Vagina (tissue), 2 donors: ENCODE measurements around the gene PRKAG3. TPM values are rescaled to one million over a fixed set of nuclear protein-coding genes. Genes with fewer than 3 reads are reported as not detected.

Experiments used
- DNase-seq, 2 donors: peaks; one replicate each; pipeline ENCODE4 v3.0.0-alpha.2; 2017; ENCODE audit errors: extremely low spot score in 2 of 2
- H3K27ac ChIP-seq: fragments of 200-600 bp; sonication (generic); one replicate; pipeline ENCODE4 v1.5.1; 2019
- H3K27me3 ChIP-seq: fragments of 200-600 bp; sonication (generic); one replicate; pipeline ENCODE4 v1.5.1; 2019
- H3K36me3 ChIP-seq, 2 donors: fragments of 200-600 bp; sonication (generic); one replicate each; pipeline ENCODE4 v1.5.1; 2017 to 2019
- H3K4me1 ChIP-seq: fragments of 200-600 bp; sonication (generic); one replicate; pipeline ENCODE4 v1.5.1; 2019
- H3K4me3 ChIP-seq, 2 donors: fragments of 200-600 bp; sonication (generic); 1 replicate in 1 of 2; 2 replicates in 1 of 2; pipeline ENCODE4 v1.5.1; 2016 to 2019
- H3K9me3 ChIP-seq: fragments of 200-600 bp; sonication (generic); one replicate; pipeline ENCODE4 v1.5.1; 2019
- POLR2A ChIP-seq, 2 donors: fragments of 450-650 bp; IDR thresholded peaks; one replicate each; pipeline ENCODE4 v1.6.1; 2017; ENCODE audit warnings: antibody characterized with exemption in 2 of 2, mild to moderate bottlenecking in 2 of 2, moderate library complexity in 2 of 2
- POLR2AphosphoS5 ChIP-seq, 2 donors: sonication (generic); formaldehyde crosslinking; IDR thresholded peaks; one replicate each; pipeline ENCODE4 v1.9.0; 2017; ENCODE audit warnings: antibody characterized with exemption in 2 of 2, mild to moderate bottlenecking in 2 of 2, low read depth in 1 of 2; ENCODE audit not compliant: insufficient read depth in 1 of 2
- intact Hi-C: fragments of 100-400 bp; cut with DNase I; formaldehyde crosslinking; loops from one replicate; pipeline ENCODE4 v1.15.1; 2023
- total RNA-seq: library from RNA; depleted of rRNA; stranded (reverse); fragments of >200 nt; gene quantifications from one replicate; pipeline ENCODE4 v1.2.3, GENCODE V29; 2016
- TF ChIP-seq, protein P1 (sequence below), 3 experiments: fragments of 450-650 bp in 2 of 3; fragments of 200-600 bp in 1 of 3; sonication (generic) in 1 of 3; IDR thresholded peaks; one replicate each; pipeline ENCODE4 v1.5.1; 2017 to 2019; ENCODE audit warnings: antibody characterized with exemption in 3 of 3, mild to moderate bottlenecking in 2 of 3, moderate library complexity in 2 of 3

Gene PRKAG3
- total RNA-seq, 1 donor from 2014 or later: not detected

DNA sequence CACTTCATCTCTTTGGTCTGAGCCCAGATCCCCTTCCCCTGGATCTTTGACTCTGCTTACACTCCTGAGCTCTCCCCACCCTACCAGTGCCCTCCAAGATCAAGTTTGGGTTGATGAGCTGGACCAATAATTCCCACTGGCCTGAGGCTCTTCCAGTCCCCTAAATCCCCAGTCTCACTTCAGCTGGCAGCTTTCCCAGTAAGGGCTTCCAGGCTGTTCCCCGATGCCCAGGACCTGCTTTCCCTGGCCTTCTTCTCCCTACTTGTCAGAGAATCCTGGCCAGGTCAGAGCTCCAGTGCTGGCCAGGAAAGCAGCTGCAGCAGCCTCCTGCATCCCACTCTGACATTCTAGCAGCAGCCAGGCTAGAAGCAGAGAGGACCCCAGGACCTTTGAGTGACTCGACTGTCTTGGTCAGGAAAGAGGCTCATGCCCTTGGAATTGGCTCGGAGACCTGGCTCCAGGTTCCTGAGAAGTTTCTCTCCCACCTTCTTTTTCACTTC lies 31.5 kb upstream of the PRKAG3 start:
- H3K4me1 ChIP-seq: peaks cover 36% of the 10 kb centered on the region
- H3K27me3 ChIP-seq: peaks cover 5% of the 10 kb centered on the region
- H3K4me3 ChIP-seq: no peak overlapping the region
- H3K36me3 ChIP-seq: no peaks in the 10 kb centered on the region
- TF ChIP-seq POLR2AphosphoS5 (IDR thresholded peaks at IDR 0.05; ENCODE audit: insufficient read depth in 1 of 2, low read depth in 1 of 2): no peak
- TF ChIP-seq, protein P1, sequence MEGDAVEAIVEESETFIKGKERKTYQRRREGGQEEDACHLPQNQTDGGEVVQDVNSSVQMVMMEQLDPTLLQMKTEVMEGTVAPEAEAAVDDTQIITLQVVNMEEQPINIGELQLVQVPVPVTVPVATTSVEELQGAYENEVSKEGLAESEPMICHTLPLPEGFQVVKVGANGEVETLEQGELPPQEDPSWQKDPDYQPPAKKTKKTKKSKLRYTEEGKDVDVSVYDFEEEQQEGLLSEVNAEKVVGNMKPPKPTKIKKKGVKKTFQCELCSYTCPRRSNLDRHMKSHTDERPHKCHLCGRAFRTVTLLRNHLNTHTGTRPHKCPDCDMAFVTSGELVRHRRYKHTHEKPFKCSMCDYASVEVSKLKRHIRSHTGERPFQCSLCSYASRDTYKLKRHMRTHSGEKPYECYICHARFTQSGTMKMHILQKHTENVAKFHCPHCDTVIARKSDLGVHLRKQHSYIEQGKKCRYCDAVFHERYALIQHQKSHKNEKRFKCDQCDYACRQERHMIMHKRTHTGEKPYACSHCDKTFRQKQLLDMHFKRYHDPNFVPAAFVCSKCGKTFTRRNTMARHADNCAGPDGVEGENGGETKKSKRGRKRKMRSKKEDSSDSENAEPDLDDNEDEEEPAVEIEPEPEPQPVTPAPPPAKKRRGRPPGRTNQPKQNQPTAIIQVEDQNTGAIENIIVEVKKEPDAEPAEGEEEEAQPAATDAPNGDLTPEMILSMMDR (IDR thresholded peaks at IDR 0.05): no peak
- no peak for TF ChIP-seq POLR2A (IDR thresholded peaks at IDR 0.05)
- H3K27ac ChIP-seq: no peak overlapping the region
- intact Hi-C loops: no loop called here
- no peak for DNase-seq
- no peaks in the 10 kb centered on the region for H3K9me3 ChIP-seq

DNA sequence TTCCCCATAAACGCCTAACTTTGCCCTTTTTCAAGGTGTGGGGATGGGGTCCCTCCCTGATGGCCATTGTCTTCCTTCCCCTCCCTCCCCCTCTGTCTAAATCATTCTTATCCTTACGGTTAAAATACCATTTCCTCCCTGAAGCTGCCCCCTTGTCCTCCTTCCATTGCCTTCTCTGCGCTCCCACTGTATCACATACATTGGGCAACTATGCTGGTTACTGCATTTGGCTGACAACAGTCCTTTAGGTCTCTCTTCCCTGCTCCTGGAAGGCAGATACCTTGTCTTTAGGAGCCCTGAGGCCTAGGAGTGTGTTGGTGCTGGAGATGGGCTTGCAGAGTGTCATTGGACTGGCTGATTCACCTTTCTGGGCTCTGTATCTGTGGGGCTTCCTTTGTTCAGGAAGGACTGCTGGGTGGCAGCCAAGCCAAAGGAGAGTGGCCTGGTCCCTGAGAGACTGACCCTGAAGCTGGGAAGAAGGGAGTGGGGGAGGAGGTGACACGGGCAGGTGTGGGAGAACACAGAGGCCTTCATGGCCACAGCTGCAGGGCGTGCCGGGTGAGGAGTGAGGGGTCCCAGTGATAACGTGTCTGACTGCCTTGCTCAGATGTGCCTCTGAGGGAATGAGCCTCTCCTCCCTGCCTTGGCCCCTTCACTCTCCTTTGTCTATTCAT lies 30.2 kb upstream of the PRKAG3 start:
- intact Hi-C loops: no loop called here
- no peak for DNase-seq
- Histone ChIP-seq H3K4me3 (no peak overlapping the region), H3K27me3 (peaks cover 5% of the 10 kb centered on the region), H3K27ac (no peak overlapping the region), H3K9me3 (no peaks in the 10 kb centered on the region), H3K4me1 (peaks cover 30% of the 10 kb centered on the region), H3K36me3 (no peaks in the 10 kb centered on the region)
- TF ChIP-seq, protein P1 (IDR thresholded peaks at IDR 0.05): no peak
- TF ChIP-seq POLR2AphosphoS5 (IDR thresholded peaks at IDR 0.05; ENCODE audit: insufficient read depth in 1 of 2, low read depth in 1 of 2): no peak
- no peak for TF ChIP-seq POLR2A (IDR thresholded peaks at IDR 0.05)

DNA sequence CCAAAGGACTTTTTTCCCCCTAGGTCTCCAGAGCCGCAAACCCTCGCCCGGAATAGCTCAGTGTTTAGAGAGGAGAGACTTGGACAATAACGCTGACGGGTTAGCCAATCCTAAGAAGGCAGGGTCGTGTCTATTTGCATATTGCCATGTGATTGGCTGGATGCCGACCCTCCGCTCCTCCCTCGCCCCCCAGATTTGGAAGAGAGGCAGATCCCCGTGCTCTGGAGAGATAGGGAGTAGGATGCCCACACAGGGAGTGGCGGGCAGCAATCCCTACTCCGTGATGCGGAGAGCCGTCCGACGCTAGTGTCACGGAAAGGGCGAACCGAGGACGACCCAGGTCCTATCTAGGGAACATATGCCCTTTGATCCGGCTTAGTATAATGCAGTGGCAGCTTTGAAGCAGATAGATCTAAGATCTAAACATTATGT lies 29.4 kb upstream of the PRKAG3 start:
- Histone ChIP-seq H3K27me3 (peaks cover 5% of the 10 kb centered on the region), H3K36me3 (no peaks in the 10 kb centered on the region), H3K9me3 (no peaks in the 10 kb centered on the region), H3K27ac (peak overlapping the region; percentile 40), H3K4me1 (peaks cover 30% of the 10 kb centered on the region), H3K4me3 (peak overlapping the region; percentile 39 to 57)
- intact Hi-C loops: no loop called here
- TF ChIP-seq, protein P1 (IDR thresholded peaks at IDR 0.05): no peak
- peak in 1 of 2 donors; percentile 43 for TF ChIP-seq POLR2AphosphoS5 (IDR thresholded peaks at IDR 0.05; ENCODE audit: insufficient read depth in 1 of 2, low read depth in 1 of 2)
- no peak for DNase-seq

DNA sequence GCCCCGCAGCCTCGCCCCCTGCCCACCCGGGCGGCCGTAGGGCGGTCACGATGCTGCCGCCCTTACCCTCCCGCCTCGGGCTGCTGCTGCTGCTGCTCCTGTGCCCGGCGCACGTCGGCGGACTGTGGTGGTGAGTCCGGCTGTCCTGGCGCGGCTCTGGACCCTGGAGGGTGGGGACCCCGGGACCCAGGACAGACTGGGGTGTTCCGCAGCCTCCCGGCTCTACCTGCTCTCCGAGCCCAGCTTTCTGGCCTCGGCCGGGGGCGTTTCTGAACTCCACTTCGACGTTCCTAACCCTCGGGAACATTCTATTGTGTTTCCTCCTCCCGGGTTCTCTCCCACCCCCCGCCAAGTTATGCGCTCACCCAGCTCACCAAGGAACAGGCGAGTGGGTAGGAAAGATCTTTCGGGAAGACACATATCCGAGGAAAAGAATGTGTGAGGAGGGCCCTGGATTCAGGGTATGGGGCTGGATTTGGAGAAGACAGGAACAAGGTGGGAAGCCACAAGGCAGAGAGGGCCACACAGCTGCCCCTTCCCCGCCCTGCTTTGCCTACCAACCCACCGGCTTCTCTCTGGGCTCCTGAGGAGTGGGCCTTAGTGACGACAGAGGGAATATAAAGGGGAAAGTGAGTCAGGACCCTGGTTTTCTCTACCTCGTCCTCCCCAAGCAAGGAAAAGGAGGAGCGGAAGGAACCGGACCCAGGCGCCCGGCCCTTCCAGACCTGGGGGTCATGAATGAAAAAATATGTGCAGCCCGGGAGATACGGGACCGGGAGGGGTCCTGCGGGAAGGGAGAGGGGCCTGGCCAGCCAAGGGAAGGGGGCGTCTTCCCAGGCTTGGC lies 28.6 kb upstream of the PRKAG3 start:
- no peak for DNase-seq
- Histone ChIP-seq H3K36me3 (no peaks in the 10 kb centered on the region), H3K4me1 (peaks cover 30% of the 10 kb centered on the region), H3K4me3 (peak overlapping the region; percentile 39 to 57), H3K9me3 (no peaks in the 10 kb centered on the region), H3K27ac (peak overlapping the region; percentile 40), H3K27me3 (peaks cover 5% of the 10 kb centered on the region)
- TF ChIP-seq POLR2A (IDR thresholded peaks at IDR 0.05) (no peak), POLR2AphosphoS5 (IDR thresholded peaks at IDR 0.05; ENCODE audit: insufficient read depth in 1 of 2, low read depth in 1 of 2) (no peak)
- TF ChIP-seq, protein P1 (IDR thresholded peaks at IDR 0.05): no peak
- intact Hi-C loops: no loop called here
